GM23338 (cell line): ENCODE data around the gene IL24.
A peak's percentile ranks its signal among the peaks of the same experiment; 100 is the strongest.

Experiments used
- JUNB ChIP-seq: IDR thresholded peaks from one replicate; pipeline ENCODE4 v1.6.1; 2016; ENCODE audit warnings: antibody characterized with exemption; ENCODE audit not compliant: unreplicated experiment
- POLR2AphosphoS5 ChIP-seq: IDR thresholded peaks from 2 replicates; pipeline ENCODE4 v1.6.1; 2016; ENCODE audit warnings: antibody characterized with exemption, low read depth
- ZNF114 ChIP-seq: fragments of 250-450 bp; sonication (Bioruptor Pico); IDR thresholded peaks from 2 replicates; pipeline ENCODE4 v1.5.0; 2020; ENCODE audit warnings: mild to moderate bottlenecking, moderate library complexity
- TF ChIP-seq, protein P1 (sequence below), 2 experiments: fragments of 200-600 bp in 1 of 2; sonication (generic) in 1 of 2; conservative IDR thresholded peaks; 2 replicates each; pipeline versions ENCODE4 v1.5.1 to v1.6.1; 2016 to 2017; ENCODE audit warnings: antibody characterized with exemption in 2 of 2, low read depth in 2 of 2, mild to moderate bottlenecking in 2 of 2, moderate library complexity in 1 of 2

GRCh38 chr1:206909161-206909882, 12.1 kb downstream of the IL24 start:
- TF ChIP-seq, protein P1, sequence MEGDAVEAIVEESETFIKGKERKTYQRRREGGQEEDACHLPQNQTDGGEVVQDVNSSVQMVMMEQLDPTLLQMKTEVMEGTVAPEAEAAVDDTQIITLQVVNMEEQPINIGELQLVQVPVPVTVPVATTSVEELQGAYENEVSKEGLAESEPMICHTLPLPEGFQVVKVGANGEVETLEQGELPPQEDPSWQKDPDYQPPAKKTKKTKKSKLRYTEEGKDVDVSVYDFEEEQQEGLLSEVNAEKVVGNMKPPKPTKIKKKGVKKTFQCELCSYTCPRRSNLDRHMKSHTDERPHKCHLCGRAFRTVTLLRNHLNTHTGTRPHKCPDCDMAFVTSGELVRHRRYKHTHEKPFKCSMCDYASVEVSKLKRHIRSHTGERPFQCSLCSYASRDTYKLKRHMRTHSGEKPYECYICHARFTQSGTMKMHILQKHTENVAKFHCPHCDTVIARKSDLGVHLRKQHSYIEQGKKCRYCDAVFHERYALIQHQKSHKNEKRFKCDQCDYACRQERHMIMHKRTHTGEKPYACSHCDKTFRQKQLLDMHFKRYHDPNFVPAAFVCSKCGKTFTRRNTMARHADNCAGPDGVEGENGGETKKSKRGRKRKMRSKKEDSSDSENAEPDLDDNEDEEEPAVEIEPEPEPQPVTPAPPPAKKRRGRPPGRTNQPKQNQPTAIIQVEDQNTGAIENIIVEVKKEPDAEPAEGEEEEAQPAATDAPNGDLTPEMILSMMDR (conservative IDR thresholded peaks at IDR 0.05; ENCODE audit: low read depth in 2 of 2), result 0 out of 4 replicates have a peak, but pooled peaks of 1 of the 2 experiments have one; percentile 3
- peak; percentile 36; the same call in 1 of the 2 replicates for TF ChIP-seq POLR2AphosphoS5
- no peak for TF ChIP-seq JUNB
- TF ChIP-seq ZNF114 (CRISPR knock-in tag), result no peak
